ENCODE measurements around the gene CASK.

DNA sequence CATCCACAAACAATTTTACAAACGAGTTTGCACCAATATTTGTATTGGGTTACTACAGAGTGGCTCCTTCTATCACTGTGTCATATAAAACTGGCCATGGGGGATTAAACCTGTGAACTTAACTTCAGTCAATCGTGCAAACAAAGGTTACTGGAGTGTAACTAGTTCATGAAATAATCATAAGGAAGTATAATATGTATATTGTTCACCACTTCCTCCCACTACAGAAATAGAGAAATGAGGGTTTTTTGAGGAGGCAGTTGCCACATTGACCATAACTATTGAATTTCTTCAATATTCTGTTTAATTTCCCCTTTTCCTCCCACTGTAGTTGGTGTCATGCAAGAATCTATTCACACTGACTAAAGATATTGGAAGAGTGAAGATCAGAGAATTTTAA is 199.5 kb downstream of the CASK start, which contains the start of gene GPR82:
- TF ChIP-seq CTCF (conservative IDR thresholded peaks at IDR 0.05; ENCODE audit: low read depth, low read length) = no peak
- no peak for TF ChIP-seq EZH2 (IDR thresholded peaks at IDR 0.05; ENCODE audit: borderline replicate concordance, low read depth, low read length, poor library complexity, severe bottlenecking)

All from A673 (cell line).